Heart left ventricle (tissue), 16 donors: ENCODE measurements around the gene LUZP2. TPM values are rescaled to one million over a fixed set of nuclear protein-coding genes. Genes with fewer than 3 reads are reported as not detected.

ENCODE experiments used
- ATAC-seq, 4 donors: fragments of 200-7000 bp; cut with Tn5 transposase; one replicate each; pipeline ENCODE4 v1.9.1; 2020 to 2022; ENCODE audit warnings: moderate library complexity in 4 of 4, mild to moderate bottlenecking in 3 of 4, moderate number of reproducible peaks in 1 of 4
- DNase-seq, 5 donors: peaks; one replicate each; pipeline ENCODE4 v3.0.0-alpha.2; 2020
- H3K27ac ChIP-seq, 12 donors: fragments of 200-600 bp; sonication (generic) in 4 of 12; one replicate each; pipeline versions ENCODE4 v1.5.0 to v1.8.0; 2016 to 2022; ENCODE audit warnings: mild to moderate bottlenecking in 2 of 12
- H3K27me3 ChIP-seq, 9 donors: fragments of 200-600 bp; sonication (generic) in 2 of 9; one replicate each; pipeline versions ENCODE4 v1.5.1 to v1.8.0; 2016 to 2022; ENCODE audit warnings: mild to moderate bottlenecking in 3 of 9
- H3K36me3 ChIP-seq, 9 donors: fragments of 200-600 bp; sonication (generic) in 2 of 9; one replicate each; pipeline versions ENCODE4 v1.5.0 to v1.8.0; 2018 to 2022; ENCODE audit warnings: mild to moderate bottlenecking in 2 of 9
- H3K4me1 ChIP-seq, 12 donors: fragments of 200-600 bp; sonication (generic) in 4 of 12; one replicate each; pipeline versions ENCODE4 v1.5.0 to v1.8.0; 2016 to 2022; ENCODE audit warnings: mild to moderate bottlenecking in 3 of 12
- H3K4me3 ChIP-seq, 12 donors: fragments of 200-600 bp; sonication (generic) in 4 of 12; one replicate each; pipeline versions ENCODE4 v1.5.0 to v1.8.0; 2017 to 2022; ENCODE audit warnings: mild to moderate bottlenecking in 9 of 12, moderate library complexity in 4 of 12
- H3K9me3 ChIP-seq, 12 donors: fragments of 200-600 bp; sonication (generic) in 4 of 12; one replicate each; pipeline versions ENCODE4 v1.5.0 to v1.8.0; 2016 to 2022; ENCODE audit warnings: mild to moderate bottlenecking in 1 of 12
- POLR2A ChIP-seq, 2 donors: fragments of 450-650 bp; IDR thresholded peaks; one replicate each; pipeline ENCODE4 v1.6.1; 2017; ENCODE audit warnings: antibody characterized with exemption in 2 of 2, mild to moderate bottlenecking in 2 of 2, moderate library complexity in 2 of 2
- WGBS, 4 donors: extraction: QIAGEN DNeasy Blood & Tissue Kit in 2 of 4; methylation state at CpG; one replicate each; pipeline versions ENCODE4 v1.1.5 to v1.1.7; 2013 to 2018; 5-methylcytosine and 5-hydroxymethylcytosine counted together
- intact Hi-C, 10 donors: fragments of 100-400 bp; cut with DNase I; formaldehyde crosslinking; loops; one replicate each; pipeline versions ENCODE4 v1.11.1 to v1.14.2; 2022
- polyA plus RNA-seq, 2 donors: library from polyadenylated mRNA; stranded (reverse); fragments of 200-250 nt; gene quantifications; one replicate each; pipeline ENCODE4 v1.2.3, GENCODE V29; 2013
- total RNA-seq, 9 donors: library from RNA; depleted of rRNA in 2 of 9; stranded (reverse); fragments of >200 nt in 2 of 9; fragmentation: NEBNext Ultra II Directional in 3 of 9; extraction: Animal tissue kit (Norgen Biotek cat#: 25700) in 3 of 9; gene quantifications; one replicate each; pipeline versions ENCODE4 v1.1.0 to v1.2.4, GENCODE V29; 2016 to 2023
- TF ChIP-seq, protein P1 (sequence below), 12 donors: fragments of 200-600 bp; sonication (generic) in 4 of 12; IDR thresholded peaks; one replicate each; pipeline versions ENCODE4 v1.5.0 to v1.8.0; 2018 to 2022; ENCODE audit warnings: antibody characterized with exemption in 12 of 12, mild to moderate bottlenecking in 5 of 12
- donor health status: ischemic (EF 13 %, LVEDD 7.1; RV severe dilation, severe dysfunction).
- donor health status: healthy with polysubstance abuse.
- donor health status: DM: no; HTN: yes; CAD: no.
- donor health status: DM: no; HTN: no; CAD: no.
- donor health status: ischemic (EF 25% LVEDD 6.9; RV normal size, moderate dysfunction).
- donor health status: ischemic (EF 25% LVEDD 5.7; RV mildly dilated, moderate dysfunction).
- donor health status: healthy.
- donor health status: DM: yes; HTN: yes; CAD: no.
- donor health status: ischemic (EF 35%, LVEDD 5.7; RV mildly dilated, moderate dysfunction).
- donor health status: nonischemic (EF 11% LVEDD 7.7; RV severe dilation, severe dysfunction).
- donor health status: DM: yes; HTN: yes; CAD: no.
- donor health status: PGD.
- donor health status: ischemic (EF 29% LVEDD 5.4; RV normal size, mild dysfunction).
- donor health status: nonischemic (EF 23%, LVEDD 6.1; RV moderate dilation, normal function).

The LUZP2 gene
- total and polyA plus RNA-seq, 11 donors, result 0.11 to 0.30 (median 0.17) TPM; not detected in 7

DNA sequence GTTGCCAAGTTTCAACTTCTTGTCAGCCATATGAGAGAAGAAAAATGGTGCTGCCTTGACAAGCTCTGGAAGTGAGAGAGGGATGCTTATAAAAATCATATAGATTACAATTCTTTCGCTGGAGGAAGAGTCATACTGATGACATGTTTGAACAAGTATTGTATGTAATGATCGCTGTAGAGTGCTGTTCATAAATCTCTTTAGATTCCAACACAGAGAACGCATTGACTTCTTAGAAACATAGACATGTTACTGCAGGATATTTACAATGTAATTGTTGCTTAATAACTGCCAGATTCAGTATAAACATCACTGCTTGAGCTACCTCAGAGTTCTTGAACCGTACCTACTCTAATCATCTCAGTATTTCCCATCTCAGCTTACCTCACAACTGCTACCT, 571.6 kb downstream of the LUZP2 start:
- ATAC-seq, result no peak
- WGBS, 4 donors, result 81 to 88% (median 85%) methylated on average over 4 of the region's 4 CpGs
- TF ChIP-seq, protein P1, sequence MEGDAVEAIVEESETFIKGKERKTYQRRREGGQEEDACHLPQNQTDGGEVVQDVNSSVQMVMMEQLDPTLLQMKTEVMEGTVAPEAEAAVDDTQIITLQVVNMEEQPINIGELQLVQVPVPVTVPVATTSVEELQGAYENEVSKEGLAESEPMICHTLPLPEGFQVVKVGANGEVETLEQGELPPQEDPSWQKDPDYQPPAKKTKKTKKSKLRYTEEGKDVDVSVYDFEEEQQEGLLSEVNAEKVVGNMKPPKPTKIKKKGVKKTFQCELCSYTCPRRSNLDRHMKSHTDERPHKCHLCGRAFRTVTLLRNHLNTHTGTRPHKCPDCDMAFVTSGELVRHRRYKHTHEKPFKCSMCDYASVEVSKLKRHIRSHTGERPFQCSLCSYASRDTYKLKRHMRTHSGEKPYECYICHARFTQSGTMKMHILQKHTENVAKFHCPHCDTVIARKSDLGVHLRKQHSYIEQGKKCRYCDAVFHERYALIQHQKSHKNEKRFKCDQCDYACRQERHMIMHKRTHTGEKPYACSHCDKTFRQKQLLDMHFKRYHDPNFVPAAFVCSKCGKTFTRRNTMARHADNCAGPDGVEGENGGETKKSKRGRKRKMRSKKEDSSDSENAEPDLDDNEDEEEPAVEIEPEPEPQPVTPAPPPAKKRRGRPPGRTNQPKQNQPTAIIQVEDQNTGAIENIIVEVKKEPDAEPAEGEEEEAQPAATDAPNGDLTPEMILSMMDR (IDR thresholded peaks at IDR 0.05), result no peak
- no peak for TF ChIP-seq POLR2A (IDR thresholded peaks at IDR 0.05)

DNA sequence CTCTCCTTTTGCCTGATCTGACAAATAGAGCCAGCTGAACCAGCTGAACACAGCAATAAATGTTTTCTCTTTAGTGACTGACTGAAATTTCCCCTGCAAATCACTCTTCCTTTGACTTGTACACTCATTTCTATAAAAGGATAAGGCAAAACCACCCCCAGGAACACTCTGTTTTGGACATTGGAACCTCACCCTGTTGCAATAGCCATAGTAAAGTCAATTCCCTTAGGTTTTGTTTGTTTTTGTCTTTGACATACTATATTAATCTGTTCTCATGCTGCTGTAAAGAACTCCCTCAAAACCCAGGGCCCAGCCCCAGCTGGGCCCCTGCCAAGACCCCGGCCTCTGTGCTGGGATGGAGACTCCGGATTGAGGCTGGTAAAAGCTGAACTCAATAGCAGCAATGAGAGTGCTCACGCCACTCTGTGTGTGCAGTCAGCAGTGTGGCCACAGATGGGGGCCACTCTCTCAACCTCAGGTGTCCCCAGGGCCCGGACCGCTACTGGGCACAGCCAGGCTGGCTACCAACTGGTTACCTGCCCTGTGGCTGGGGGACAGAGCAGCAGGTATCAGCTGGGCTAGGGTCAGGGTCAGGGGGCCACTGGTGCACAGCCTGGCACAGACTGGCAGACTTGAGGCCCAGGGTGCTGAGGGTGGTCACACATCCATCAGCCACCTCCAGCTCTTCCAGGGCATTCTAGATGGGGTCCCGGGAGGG, 597.4 kb downstream of the LUZP2 start:
- peak in 1 of 5 donors; percentile 42 for DNase-seq
- no peaks in the 10 kb centered on the region for H3K27me3 ChIP-seq
- no peaks in the 10 kb centered on the region for H3K36me3 ChIP-seq
- intact Hi-C loops, result no loop called here
- no peak overlapping the region for H3K27ac ChIP-seq
- H3K9me3 ChIP-seq, result no peaks in the 10 kb centered on the region
- WGBS, 4 donors, result 75 to 89% (median 83%) methylated on average over 5 to 6 of the region's 6 CpGs
- no peak overlapping the region for H3K4me3 ChIP-seq
- no peak for ATAC-seq
- H3K4me1 ChIP-seq, result no peaks in the 10 kb centered on the region
- TF ChIP-seq, protein P1 (IDR thresholded peaks at IDR 0.05), result no peak
- TF ChIP-seq POLR2A (IDR thresholded peaks at IDR 0.05), result no peak

More for the DNA sequence above, 571.6 kb downstream of the LUZP2 start:
- H3K9me3 ChIP-seq, result peaks cover 0 to 11% (median 0%) of the 10 kb centered on the region in 12 donors
- no peaks in the 10 kb centered on the region for H3K4me1 ChIP-seq
- no peak for DNase-seq
- H3K36me3 ChIP-seq, result no peaks in the 10 kb centered on the region
- no peak overlapping the region for H3K4me3 ChIP-seq
- intact Hi-C loops, result no loop called here
- H3K27ac ChIP-seq, result no peak overlapping the region
- H3K27me3 ChIP-seq, result no peaks in the 10 kb centered on the region

DNA sequence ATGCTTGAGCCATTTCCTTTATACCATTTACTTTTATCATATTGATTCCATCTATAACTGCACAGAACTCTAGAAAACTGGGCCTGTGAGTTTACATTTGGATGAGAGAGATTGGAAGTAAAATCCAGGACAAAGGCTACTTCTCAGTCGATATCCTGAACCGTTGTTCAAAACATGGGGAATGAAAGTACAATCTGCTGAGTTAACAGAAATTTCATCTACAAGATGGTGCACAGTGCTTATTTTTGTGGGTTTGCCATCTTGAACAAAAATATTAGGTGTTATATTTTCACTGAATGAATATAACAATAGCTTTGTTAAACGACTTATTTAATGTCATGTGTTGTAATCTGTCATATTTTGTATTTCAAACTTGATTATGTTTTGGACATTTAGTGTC, 622.6 kb downstream of the LUZP2 start:
- 78 to 85% (median 83%) methylated on average over 3 of the region's 3 CpGs for WGBS, 4 donors
- TF ChIP-seq POLR2A (IDR thresholded peaks at IDR 0.05), result no peak
- TF ChIP-seq, protein P1 (IDR thresholded peaks at IDR 0.05), result no peak

More for the DNA sequence above, 622.6 kb downstream of the LUZP2 start:
- intact Hi-C loops, result no loop called here
- no peak overlapping the region for H3K4me3 ChIP-seq
- ATAC-seq (no peak), DNase-seq (no peak)
- H3K27me3 ChIP-seq, result no peaks in the 10 kb centered on the region
- no peaks in the 10 kb centered on the region for H3K36me3 ChIP-seq
- no peak overlapping the region for H3K27ac ChIP-seq
- H3K4me1 ChIP-seq, result no peaks in the 10 kb centered on the region
- peaks cover 0 to 4% (median 0%) of the 10 kb centered on the region in 12 donors for H3K9me3 ChIP-seq
